SH-SY5Y (cell line): Measurements from ENCODE around the gene SNAPC3.

Experiments
- GATA2 ChIP-seq: IDR thresholded peaks from 2 replicates; pipeline ENCODE4 v1.6.1; 2011; ENCODE audit warnings: mild to moderate bottlenecking, low read depth, low read length
- GATA3 ChIP-seq: IDR thresholded peaks from 2 replicates; pipeline ENCODE4 v1.6.1; 2011; ENCODE audit warnings: low read depth, mild to moderate bottlenecking, low read length, moderate library complexity

GRCh38 chr9:15417626-15418025 is 5.0 kb upstream of the SNAPC3 start:
- TF ChIP-seq GATA2 (no peak), GATA3 (no peak)
